ENCODE results near the gene UFD1. TPM values are rescaled to one million over a fixed set of nuclear protein-coding genes. Genes with fewer than 3 reads are reported as not detected.

UFD1 gene
- total RNA-seq, 4 donors from 2014 or later = 4.9 to 57.2 (median 36.8) TPM

DNA sequence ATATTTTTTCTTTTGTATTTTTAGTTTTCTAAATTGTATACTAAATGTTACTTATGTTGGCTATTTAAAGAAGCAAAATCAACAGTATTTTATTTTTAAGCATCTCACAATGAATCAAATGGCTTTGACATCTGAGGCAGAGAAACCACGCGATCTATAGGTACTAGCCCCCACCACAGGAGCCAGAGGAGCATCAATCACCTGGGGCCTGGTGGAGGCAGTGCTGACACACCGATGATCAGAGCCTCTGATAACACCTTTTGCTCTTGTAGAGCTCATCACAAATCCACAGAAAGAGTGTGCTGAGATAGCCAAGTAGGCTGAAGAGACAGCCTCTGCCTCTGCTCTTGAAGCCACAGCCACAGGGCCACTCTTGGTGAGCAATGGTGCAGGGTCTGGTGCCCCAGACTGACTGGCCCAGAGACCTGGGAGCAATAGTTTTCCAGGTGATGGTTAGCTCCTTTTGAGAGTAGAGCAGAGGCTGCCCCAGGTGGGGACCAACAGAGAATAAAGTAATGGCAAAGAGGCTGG lies 72.6 kb downstream of the UFD1 start:
- intact Hi-C loops (cut with DNase I; ENCODE audit: low total_unique reads) (no loop called here), in situ Hi-C loops (cut with MboI; ENCODE audit: low pct_ligation_motif_present in 1 of 4, low pct_unique_long_range_greater_than_20kb in 1 of 4, low sequenced_read_pairs in 3 of 4) (loop anchor here in 1 of 4 donors (10.0 kb wide), 1 partner anchor 58 kb away; no protein-coding TSS in a partner anchor)
- 89 to 100% methylated on average over 2 to 3 of the region's 3 CpGs for WGBS, 2 donors (ENCODE audit: low coverage in 1 of 2)
- DNase-seq = no peak
- Histone ChIP-seq H3K9me3 (no peaks in the 10 kb centered on the region), H3K4me1 (no peaks in the 10 kb centered on the region), H3K27me3 (no peaks in the 10 kb centered on the region), H3K36me3 (peaks cover 0 to 34% (median 11%) of the 10 kb centered on the region in 4 donors), H3K4me3 (no peak overlapping the region), H3K27ac (no peak overlapping the region)
- TF ChIP-seq POLR2AphosphoS5 (IDR thresholded peaks at IDR 0.05) (no peak), POLR2A (IDR thresholded peaks at IDR 0.05) (no peak), EP300 (IDR thresholded peaks at IDR 0.05; ENCODE audit: low read depth) (no peak)
- TF ChIP-seq, protein P1, sequence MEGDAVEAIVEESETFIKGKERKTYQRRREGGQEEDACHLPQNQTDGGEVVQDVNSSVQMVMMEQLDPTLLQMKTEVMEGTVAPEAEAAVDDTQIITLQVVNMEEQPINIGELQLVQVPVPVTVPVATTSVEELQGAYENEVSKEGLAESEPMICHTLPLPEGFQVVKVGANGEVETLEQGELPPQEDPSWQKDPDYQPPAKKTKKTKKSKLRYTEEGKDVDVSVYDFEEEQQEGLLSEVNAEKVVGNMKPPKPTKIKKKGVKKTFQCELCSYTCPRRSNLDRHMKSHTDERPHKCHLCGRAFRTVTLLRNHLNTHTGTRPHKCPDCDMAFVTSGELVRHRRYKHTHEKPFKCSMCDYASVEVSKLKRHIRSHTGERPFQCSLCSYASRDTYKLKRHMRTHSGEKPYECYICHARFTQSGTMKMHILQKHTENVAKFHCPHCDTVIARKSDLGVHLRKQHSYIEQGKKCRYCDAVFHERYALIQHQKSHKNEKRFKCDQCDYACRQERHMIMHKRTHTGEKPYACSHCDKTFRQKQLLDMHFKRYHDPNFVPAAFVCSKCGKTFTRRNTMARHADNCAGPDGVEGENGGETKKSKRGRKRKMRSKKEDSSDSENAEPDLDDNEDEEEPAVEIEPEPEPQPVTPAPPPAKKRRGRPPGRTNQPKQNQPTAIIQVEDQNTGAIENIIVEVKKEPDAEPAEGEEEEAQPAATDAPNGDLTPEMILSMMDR (IDR thresholded peaks at IDR 0.05) = no peak

DNA sequence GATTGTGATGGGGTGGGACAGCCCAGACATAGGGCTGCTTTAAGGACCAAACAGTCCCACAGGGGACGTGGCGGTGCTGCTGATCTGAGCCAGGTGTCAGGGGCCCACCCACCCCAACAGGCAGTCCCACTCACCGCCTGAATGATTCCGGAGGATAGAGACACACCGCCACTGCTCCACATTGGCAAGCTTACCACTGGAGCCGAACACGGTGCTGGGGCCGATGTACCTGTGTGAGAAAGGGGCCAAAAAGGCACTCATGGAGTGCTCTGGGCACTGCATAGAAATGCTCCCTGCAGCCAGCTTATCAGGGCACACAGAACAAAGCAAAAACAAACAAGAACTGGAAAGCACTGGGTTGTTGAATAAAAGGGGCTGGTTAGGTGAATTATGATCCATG lies 73.3 kb downstream of the UFD1 start:
- intact Hi-C loops (cut with DNase I; ENCODE audit: low total_unique reads) = no loop called here
- no peak for DNase-seq

DNA sequence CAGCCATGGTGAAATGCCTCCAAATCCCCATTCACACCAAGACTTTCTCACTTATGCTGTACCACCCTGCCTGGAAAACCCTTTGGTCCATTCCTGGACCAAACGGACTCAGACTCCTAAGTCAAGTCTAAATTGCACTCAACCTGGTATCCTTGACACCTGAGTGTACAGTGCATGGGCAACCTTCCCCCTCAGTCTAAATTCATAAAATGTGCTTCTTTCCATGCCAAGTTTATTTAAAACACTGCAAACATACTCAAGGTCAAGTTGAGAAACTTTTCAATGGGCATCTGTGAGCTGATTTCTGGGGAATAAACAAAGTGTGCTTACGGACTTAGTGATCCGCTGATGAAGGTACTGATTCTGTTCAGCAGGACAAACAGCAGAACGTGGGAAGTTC lies 73.9 kb downstream of the UFD1 start:
- intact Hi-C loops (cut with DNase I; ENCODE audit: low total_unique reads) (no loop called here), in situ Hi-C loops (cut with MboI; ENCODE audit: low pct_ligation_motif_present in 1 of 4, low pct_unique_long_range_greater_than_20kb in 1 of 4, low sequenced_read_pairs in 3 of 4) (loop anchor here in 1 of 4 donors (10.0 kb wide), 1 partner anchor 60 kb away; no protein-coding TSS in a partner anchor)
- Histone ChIP-seq H3K27me3 (no peaks in the 10 kb centered on the region), H3K27ac (no peak overlapping the region), H3K36me3 (peaks cover 0 to 34% (median 11%) of the 10 kb centered on the region in 4 donors), H3K9me3 (no peaks in the 10 kb centered on the region), H3K4me1 (no peaks in the 10 kb centered on the region), H3K4me3 (no peak overlapping the region)
- DNase-seq = no peak
- TF ChIP-seq POLR2A (IDR thresholded peaks at IDR 0.05) (no peak), POLR2AphosphoS5 (IDR thresholded peaks at IDR 0.05) (no peak), EP300 (IDR thresholded peaks at IDR 0.05; ENCODE audit: low read depth) (no peak)
- TF ChIP-seq, protein P1 (IDR thresholded peaks at IDR 0.05) = no peak
- WGBS, 2 donors (ENCODE audit: low coverage in 1 of 2) = 84 to 94% methylated on average over 3 to 4 of the region's 4 CpGs

More for the DNA sequence above, 73.3 kb downstream of the UFD1 start:
- no peaks in the 10 kb centered on the region for H3K27me3 ChIP-seq
- H3K4me1 ChIP-seq = no peaks in the 10 kb centered on the region
- H3K36me3 ChIP-seq = peaks cover 0 to 34% (median 11%) of the 10 kb centered on the region in 4 donors
- 96% methylated on average over 8 of the region's 8 CpGs; no CpG with 5 or more reads in 1 of the 2 donors for WGBS, 2 donors (ENCODE audit: low coverage in 1 of 2)
- no peak overlapping the region for H3K4me3 ChIP-seq
- no peak for TF ChIP-seq POLR2AphosphoS5 (IDR thresholded peaks at IDR 0.05)
- TF ChIP-seq, protein P1 (IDR thresholded peaks at IDR 0.05) = no peak
- TF ChIP-seq POLR2A (IDR thresholded peaks at IDR 0.05) = no peak
- no peak for TF ChIP-seq EP300 (IDR thresholded peaks at IDR 0.05; ENCODE audit: low read depth)
- no peaks in the 10 kb centered on the region for H3K9me3 ChIP-seq
- in situ Hi-C loops (cut with MboI; ENCODE audit: low pct_ligation_motif_present in 1 of 4, low pct_unique_long_range_greater_than_20kb in 1 of 4, low sequenced_read_pairs in 3 of 4) = loop anchor here in 1 of 4 donors (10.0 kb wide), 1 partner anchor 59 kb away; no protein-coding TSS in a partner anchor
- H3K27ac ChIP-seq = no peak overlapping the region

DNA sequence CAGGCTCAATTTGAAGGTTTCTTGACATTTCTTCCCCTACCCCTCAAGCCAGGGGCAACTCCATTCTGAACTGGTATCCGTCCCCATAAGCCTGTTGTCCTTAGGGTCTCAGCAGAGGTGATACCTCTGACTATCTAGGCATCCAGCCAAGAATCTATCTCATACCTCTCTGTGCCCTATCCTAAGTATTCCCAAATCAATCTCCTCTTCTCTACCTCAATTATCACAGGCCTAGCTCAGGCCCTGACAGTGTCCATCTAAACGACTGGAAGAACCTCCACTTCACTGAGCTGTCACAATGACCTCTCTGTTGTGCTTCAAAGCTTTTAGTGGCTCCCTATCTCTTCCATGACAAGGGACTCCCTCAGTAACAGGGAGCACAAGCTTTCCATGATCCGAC lies 74.3 kb downstream of the UFD1 start:
- in situ Hi-C loops (cut with MboI; ENCODE audit: low pct_ligation_motif_present in 1 of 4, low pct_unique_long_range_greater_than_20kb in 1 of 4, low sequenced_read_pairs in 3 of 4) = loop anchor here in 1 of 4 donors (10.0 kb wide), 1 partner anchor 60 kb away; no protein-coding TSS in a partner anchor

More for the DNA sequence above, 74.3 kb downstream of the UFD1 start:
- H3K4me1 ChIP-seq = no peaks in the 10 kb centered on the region
- no peak overlapping the region for H3K4me3 ChIP-seq
- TF ChIP-seq, protein P1 (IDR thresholded peaks at IDR 0.05) = no peak
- no peak for TF ChIP-seq POLR2A (IDR thresholded peaks at IDR 0.05)
- TF ChIP-seq EP300 (IDR thresholded peaks at IDR 0.05; ENCODE audit: low read depth) = no peak
- no peak for TF ChIP-seq POLR2AphosphoS5 (IDR thresholded peaks at IDR 0.05)
- H3K9me3 ChIP-seq = no peaks in the 10 kb centered on the region
- 93 to 100% methylated on average over 1 to 3 of the region's 3 CpGs for WGBS, 2 donors (ENCODE audit: low coverage in 1 of 2)
- no peak overlapping the region for H3K27ac ChIP-seq
- no peak for DNase-seq
- no peaks in the 10 kb centered on the region for H3K27me3 ChIP-seq
- H3K36me3 ChIP-seq = peaks cover 0 to 34% (median 10%) of the 10 kb centered on the region in 4 donors
- intact Hi-C loops (cut with DNase I; ENCODE audit: low total_unique reads) = no loop called here
